GF-D8 (cell line): ENCODE results near the gene MINAR2.

ENCODE experiments used
- DNase-seq: peaks from one replicate; lab custom pipeline; 2025; lab: John Stamatoyannopoulos, UW

MINAR2 gene

DNA sequence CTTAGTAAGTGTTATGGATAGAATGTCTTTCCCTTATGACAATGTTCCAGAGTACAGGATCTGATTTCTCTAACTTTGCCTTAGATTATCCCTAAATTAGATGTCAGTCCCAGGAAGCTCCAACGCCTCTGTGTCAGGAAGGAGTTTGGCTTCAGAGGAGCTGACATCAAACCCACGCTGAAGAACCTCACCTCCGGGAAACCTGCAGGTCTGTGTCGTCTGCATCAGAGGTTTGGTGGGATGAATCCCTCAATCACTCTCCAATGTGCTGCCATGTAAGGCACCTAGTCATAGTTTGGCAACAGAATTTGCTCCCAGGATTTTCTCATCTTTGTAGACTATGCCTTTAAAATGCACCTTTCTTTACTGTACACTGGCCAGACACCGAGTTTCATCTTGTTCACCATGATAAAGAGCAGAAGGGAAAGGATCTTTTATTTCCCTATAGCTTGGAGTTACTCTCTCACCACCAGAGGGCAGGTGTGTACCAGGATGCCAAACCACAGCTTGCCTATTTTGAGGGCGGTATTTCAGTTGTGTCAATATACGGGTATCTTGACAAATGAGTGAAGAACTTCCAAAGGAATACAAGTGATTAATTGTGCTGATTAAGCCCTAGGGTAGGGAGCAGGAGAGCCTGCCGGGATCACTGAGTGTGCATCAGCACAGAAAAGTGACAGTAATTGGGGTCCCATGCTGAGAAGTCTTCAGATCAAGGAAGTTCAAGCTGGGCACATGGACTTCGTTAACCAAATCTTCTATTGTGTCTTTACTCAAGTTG, 23.4 kb downstream of the MINAR2 start:
- no peak for DNase-seq

GRCh38 chr5:129773376-129773775, 25.5 kb downstream of the MINAR2 start:
- DNase-seq: no peak

GRCh38 chr5:129781594-129781993, 33.7 kb downstream of the MINAR2 start:
- DNase-seq: no peak

- no peak for DNase-seq
These were observed 55.5 kb downstream of the MINAR2 start for GRCh38 chr5:129803403-129803802.

DNA sequence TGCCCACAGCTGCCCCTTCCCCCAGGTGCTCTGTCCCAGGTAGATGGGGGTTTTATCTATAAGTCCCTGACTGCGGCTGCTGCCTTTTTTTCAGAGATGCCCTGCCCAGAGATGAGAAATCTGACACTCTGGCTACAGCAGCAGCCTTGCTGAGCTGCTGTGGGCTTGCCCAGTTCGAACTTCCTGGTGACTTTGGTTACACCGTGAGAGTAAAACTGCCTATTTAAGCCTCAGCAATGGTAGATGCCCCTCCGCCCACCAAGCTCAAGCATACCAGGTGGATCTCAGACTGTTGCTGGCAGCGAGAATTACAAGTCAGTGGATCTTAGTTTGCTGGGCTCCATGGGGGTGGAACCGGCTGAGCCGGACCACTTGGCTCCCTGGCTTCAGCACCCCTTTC, 56.8 kb downstream of the MINAR2 start:
- DNase-seq: no peak

DNA sequence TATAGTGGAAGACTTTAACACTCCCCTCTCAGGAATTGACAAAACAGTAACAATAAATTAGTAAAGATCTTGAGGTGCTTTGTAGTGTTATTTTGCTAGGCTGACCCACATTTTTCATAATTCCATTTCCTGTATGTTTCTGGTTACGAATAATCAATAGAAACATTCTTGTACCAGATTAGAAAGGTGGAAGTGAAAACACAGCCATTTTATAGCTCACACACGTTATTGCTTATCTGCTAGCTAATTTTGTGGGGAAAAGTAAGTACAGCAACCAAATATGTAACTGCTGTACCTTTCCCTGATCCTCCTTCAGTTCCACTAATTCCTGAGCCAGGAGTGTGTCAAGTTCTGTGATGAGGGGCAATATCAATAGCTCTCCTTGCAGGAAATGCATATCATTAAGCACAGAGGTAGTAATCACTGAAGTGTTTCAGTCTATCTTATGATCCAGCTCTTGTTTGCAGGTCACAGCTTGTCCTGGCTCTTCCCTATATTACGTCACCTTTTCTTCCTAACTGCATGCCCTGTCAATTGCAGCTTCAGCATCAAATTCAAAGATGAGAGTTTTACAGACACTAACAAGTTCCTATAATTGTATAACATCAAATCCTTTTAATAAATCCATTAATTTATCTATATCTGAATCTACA, 59.4 kb downstream of the MINAR2 start:
- DNase-seq: no peak
